Inferior parietal cortex (tissue), 1 donor: Measurements from ENCODE around the gene REV3L.
"Not testable (repeated sequence)": the region's sequence is repeated elsewhere in the genome, so short reads cannot be mapped to it uniquely, and the experiment has no call there.

Source experiments
- DNase-seq: peaks from one replicate; pipeline ENCODE4 v3.0.0-alpha.2; 2016; ENCODE audit errors: extremely low spot score

REV3L gene

DNA sequence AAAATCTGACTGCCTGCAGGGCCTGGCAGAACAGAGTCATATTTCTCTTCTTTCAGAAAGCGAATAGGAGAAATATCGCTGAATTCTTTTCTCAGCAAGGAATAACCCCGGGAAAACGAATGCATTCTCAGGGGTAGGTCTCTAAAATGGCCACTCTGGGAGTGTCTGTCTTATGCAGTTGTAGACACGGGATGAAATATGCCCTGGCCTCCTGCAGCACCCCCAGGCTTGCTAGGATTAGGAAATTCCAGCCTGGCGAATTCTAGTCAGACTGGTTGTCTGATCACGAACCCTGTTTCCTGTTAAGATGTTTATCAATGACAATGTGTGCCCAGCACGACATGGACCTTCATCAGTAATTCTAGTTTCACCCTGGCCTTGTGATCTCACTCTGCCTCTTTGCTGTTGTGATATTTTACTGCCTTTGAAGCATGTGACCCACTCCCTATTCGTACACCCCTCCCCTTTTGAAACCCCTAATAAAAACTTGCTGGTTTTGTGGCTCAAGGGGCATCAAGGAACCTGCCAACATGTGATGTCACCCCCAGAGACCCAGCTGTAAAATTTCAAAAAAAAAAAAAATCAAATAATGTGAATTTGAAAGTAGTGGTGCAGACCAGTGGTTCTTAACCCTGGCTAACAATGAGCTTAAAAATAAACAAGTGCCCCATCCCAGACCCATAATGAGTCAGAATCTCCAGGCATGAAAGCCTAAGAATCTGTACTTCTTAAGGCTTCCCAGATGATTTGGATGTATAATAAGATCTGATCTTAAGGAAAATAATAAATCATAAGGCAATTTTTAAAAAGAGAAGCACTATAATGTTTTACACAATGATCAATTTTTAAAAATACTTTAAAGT lies 181.8 kb downstream of the REV3L start:
- DNase-seq: not testable (repeated sequence)

DNA sequence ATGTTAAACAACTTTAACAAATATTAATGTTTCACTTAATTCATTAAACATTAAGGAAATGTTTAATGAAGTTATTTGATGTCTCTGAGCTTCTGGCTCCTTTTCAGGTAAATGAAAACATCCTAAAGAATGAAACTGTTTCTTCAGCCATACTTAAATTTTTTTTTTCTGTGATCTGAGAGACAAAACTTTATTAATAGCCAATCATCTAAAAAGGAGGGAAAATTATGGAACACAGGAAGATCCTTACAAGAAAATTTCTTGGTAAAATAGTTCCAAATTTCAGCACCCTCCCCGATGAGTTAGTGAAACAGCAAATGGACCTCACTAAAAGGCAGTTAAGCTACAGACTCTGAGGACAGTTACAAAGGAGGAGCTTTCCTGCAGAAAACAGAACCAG lies 185.2 kb downstream of the REV3L start:
- DNase-seq: no peak

DNA sequence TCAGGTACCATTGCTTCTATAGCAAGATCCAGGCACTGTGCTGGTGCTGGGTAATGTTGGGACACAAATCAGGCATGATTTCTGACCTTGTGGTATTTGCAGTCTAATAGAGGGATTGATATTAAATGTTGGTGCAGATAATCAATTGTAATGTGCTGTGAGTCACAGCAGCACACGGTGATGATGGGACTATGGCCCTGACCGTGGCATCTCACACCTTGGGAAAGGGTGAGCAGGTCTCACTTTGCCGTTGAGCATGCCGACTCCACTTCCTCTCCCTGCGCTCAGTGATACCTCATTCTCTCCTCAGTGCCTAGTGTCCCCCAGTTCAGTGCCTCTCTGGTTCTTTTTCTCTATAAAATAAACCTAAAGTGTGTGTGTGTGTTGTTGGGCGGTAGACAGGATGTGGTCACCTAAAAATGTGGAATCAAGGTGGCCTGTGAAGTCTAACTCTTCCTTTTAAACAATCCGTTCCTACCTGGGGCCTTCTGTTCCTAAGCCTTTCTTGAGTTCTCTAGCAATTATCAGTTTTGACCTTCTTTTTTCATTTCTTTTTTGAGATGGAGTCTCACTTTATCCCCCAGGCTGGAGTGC lies 188.5 kb downstream of the REV3L start:
- DNase-seq: no peak

DNA sequence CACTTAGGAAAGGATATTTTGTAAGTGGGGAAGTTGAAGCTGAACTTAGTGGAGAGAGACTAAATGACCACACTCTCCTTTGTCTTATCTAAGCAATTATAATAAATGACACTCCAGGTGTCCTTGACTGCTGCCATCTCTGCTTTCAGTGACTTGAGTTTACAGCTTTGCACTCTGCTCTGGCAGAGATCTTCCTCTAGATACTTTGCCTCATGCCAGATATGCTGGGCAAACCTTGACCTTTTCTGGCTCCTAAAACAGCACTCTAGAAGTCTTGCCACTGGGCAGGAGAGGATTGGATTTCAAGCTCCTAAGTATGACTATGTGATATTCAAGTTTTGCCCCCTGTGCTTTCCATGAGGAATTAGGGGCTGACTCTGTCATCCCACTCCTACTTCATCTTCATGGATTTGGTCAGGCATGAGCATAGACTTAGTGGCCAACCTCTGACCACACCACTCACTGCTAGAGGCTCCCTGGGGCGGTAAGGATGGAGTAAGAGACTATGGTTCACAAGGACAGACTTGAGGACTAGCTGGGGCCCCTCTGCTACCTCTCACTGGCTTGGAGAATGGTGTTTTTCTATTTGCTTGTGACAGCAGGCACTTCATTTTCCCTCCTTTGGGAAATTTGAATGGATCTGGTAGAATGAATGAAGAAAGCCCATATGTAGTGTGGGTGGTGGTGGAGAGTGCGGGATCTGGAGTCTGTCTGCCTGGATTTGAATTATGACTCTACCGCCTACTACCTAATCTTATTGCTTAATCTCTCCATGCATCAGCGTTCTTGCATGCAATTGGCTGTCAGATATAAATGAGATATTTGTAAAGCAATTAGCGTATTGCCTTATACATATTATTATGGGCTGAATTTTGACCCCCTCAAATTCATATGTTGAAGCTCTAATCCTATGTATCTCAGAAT lies 191.4 kb downstream of the REV3L start:
- no peak for DNase-seq

DNA sequence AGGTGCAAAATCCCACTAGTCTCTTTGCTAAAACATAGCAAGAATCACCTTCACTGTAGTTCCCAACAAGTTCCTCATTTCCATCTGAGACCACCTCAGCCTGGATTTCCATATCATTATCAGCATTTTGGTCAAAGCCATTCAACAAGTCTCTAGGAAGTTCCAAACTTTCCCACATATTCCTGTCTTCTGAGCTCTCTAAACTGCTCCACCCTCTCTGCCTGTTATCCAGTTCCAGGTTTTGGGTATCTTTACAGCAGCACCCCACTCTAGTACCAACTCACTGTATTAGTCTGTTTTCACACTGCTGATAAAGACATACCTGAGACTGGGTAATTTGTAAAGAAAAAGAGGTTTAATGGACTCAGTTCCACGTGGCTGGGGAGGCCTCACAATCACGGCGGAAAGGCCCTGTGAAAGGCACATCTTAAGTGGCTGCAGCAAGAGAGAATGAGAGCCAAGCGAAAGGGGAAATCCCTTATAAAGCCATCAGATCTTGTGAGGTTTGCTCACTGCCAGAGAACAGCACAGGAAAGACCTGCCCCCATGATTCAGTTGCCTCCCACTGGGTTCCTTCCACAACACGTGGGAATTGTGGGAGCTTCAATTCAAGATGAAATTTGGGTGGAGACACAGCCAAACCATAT lies 192.2 kb downstream of the REV3L start:
- not testable (repeated sequence) for DNase-seq

DNA sequence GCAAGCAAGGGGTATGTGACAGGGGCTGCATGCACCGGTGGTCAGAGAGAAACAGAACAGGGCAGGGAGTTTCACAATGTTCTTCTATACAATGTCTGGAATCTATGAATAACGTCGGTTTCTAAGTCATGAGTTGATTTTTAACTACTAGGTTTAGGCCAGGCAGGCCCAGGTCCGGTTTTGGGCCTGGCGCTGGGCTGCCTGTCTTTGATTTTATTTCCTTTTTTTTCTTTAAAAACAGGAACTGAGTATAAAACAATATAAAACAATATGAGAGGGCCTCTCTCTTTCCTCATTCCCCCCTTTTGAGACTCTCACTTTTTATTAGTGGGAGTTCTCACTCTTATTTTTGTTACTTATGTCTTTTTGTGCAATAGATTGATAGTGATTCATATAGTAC lies 198.7 kb downstream of the REV3L start:
- DNase-seq: not testable (repeated sequence)

DNA sequence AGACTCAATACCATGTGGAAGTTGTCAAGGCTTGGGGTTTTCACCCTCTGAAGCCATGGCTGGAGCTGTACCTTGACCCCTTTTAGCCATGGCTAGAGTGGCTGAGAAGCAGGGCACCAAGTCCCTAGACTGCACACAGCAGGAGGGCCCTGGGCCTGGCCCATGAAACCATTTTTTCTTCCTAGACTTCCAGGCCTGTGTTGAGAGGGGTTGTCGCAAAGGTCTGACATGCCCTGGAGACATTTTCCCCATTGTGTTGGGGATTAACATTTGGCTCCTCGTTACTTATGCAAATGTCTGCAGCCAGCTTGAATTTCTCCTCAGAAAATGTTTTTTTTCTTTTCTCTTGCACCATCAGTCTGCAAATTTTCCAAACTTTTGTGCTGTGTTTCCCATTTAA lies 199.3 kb downstream of the REV3L start:
- no peak for DNase-seq

DNA sequence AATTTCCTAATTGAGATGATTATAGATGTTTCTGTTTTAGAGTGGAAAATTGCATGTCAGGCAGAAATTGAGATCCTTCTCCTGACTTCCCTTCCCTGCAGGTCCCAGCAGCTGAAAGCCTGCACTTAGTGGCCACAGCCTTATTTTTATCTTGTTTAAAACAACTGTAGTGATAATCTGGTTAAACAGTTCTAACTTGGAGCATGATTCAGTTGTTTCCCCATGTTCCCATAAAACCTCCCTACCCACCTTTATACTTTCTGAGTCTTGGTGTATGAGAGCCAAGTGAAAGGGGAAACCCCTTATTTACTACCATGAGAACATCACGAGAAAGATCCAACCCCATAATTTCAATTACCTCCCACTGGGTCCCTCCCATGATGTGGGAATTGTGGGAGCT lies 200.5 kb downstream of the REV3L start:
- DNase-seq: no peak

DNA sequence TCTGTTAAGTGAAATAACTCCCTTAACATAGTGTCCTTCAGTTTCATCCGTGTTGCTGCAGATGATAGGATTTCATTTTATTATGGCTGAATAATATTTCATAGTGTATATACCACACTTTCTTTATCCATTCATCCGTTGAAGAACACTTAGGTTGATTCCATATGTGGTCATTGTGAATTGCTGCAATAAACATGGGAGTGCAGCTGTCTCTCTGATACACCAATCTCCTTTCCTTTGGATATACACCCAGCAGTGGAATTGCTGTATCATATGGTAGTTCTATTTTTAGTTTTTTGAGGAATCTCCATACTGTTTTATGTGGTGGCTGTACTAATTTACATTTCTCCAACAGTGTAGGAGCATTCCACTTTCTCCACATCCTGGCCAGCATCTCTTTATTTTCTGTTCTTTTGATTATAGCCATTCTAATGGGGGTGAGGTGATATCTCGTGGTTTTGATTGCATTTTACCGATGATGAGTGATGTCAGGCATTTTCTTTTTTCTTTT lies 202.5 kb downstream of the REV3L start:
- DNase-seq: no peak

DNA sequence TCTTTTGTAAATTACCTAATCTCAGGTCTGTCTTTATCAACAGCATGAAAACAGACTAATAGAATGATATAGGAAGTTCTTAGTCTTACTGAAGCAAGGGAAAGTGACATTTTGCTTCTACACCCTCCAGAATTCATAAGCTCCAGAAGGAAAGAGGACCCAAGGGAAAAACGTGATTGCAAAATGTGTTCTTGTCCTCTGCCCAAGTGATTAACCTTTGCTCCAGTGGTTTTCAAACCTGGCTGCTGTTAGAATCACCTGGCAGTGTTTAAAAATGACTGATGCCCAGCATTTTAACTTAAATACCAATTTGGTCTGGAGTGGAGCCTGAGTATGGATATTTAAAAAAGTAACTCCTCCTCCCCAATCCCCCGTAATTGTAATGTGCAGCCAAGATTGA lies 204.3 kb downstream of the REV3L start:
- no peak for DNase-seq

DNA sequence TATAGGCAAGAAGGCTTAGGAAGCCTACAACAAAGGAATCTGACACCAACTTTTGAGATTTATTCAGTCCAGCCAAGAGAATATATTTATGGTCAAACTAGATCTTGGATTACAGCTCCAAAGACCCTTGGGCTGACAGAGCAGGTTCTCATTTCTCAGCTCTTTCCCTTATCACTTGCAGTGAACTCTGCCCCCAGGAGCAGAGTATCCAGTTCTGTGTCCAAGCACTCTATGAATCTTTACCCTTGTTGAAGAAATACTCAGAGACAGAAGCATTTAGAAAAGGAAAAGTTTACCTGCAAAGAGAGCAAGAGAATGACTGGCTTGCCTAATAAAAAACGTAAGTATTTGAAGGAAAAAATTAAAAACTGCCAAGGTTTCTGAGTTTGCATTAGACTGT lies 205.2 kb downstream of the REV3L start:
- DNase-seq: no peak

DNA sequence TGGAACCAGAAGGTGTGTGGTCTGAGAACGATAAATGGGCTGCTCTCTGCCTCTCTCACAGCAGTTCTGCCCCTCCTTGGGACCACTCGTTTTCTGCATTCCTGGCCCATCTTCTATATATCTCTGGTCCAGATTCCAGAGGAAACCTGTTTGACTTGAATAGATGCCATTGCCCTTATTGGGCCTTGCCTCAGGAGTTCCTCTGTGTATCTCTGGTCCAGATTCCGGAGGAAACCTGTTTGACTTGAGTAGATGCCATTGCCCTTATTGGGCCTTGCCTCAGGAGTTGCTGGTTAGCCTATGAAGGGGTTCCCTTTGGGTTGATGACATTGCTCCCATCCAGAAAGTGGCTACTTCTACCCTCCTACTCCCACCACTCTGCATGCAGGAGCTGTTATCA lies 206.3 kb downstream of the REV3L start:
- no peak for DNase-seq

DNA sequence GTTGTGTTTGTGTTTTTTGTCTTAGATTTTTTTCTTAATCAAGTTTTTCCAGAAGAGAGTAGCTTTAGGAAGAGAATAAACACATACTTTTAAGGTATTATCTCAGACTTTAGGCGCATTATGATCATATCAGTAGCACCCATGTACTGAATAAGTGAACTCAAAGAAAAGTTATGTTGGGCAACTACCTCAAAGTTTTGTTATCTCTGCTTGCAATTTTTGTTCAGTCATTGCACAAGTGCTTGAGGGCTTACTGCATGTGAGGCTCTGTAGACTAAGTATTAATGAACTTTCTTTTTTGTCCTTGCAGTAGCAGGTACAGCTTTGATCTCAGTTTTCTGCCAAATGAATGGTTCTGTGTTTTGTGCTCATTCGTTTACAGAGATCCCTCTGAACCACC lies 206.7 kb downstream of the REV3L start:
- no peak for DNase-seq

DNA sequence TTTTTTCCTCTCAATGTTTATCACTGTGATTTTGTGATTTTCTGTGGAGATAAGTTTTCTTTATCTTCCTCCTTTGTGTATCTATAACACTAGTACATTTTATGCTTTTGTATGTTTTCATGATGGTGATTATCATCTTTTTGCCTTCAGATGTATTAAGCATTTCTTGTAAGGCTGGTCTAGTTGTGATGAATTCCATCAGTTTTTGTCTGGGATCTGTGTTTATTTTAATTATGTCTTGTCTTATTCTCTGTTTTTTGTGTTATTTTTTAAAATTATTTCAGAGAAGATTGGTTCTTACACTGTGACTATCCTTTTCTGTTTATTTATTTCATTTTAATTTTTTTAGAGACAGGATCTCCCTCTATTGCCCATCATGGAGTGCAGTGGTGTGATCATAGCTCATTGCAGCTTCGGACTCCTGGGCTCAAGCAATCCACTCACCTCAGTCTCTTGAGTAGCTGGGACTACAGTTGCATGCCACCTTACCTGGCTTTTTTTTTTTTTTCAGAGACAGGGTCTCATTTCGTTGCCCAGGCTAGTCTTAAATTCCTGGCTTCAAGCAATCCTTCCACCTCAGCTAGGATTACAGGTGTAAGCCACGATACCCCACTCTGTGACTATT lies 208.3 kb downstream of the REV3L start:
- no peak for DNase-seq

DNA sequence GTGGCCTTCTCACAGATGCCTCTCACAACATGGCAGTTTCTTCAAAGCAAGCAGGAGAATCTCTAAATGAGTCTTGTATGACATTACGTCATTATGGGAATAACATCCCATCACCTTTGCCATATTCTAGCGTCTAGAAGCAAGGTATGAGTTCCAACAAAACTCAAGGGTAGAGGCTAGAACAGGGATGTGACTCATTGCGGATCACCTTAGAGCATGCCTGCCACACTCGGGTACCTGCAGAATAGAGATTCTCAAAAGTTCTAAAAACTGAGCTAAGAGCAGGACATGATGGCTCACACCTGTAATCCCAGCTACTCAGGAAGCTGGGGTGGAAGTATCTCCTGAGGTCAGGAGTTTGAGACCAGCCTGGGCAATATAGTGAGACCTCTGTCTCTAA lies 212.9 kb downstream of the REV3L start:
- DNase-seq: no peak

DNA sequence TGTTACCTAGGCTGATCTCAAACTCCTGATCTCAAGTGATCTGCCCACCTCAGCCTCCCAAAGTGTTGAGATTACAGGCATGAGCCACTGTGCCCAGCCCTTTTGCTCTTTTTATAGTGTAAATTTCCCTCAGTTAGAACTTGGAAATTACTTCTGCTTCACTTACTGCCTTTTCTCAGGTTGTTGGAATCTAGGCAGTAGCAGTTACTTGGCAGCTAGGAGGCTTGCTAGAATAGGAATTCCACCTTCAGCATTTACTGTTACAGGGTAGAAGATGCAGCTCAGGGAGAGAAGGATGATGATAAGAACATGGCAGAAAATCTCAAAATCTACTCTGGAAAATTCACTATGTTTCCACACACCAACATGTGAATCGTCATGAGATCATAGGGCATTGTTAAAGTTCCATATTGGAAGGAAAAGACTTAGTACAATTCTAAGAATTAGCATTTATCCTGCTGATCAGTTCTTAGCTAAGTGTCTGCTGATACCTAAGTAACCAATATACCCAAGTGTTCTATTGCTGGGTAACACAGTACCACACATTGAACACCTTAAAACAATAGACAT lies 213.5 kb downstream of the REV3L start:
- no peak for DNase-seq

DNA sequence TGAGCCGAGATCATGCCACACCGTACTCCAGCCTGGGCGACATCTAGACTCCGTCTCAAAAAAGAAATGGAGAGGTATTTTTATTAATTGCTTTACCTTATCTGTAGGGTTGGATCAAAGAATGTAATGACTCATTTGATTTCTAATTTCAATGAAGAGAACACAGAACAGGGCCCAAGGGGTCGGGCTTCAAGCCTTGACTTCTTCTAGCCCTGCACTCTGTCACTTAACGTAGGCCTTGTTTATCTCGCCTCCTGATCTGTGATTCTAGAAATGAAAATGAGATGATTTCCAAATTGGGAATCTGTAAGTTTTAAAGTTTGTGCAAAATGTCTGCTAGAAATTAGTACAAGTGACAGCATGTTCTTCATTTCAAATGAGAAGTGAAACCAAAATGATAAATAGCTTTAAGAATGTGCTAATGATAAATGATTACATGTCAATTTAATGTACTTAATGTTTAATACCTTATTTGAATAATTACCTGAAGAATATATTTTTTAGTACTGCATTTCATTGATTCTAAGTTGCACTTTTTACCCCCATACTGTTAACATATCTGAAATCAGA lies 215.2 kb downstream of the REV3L start:
- DNase-seq: no peak

DNA sequence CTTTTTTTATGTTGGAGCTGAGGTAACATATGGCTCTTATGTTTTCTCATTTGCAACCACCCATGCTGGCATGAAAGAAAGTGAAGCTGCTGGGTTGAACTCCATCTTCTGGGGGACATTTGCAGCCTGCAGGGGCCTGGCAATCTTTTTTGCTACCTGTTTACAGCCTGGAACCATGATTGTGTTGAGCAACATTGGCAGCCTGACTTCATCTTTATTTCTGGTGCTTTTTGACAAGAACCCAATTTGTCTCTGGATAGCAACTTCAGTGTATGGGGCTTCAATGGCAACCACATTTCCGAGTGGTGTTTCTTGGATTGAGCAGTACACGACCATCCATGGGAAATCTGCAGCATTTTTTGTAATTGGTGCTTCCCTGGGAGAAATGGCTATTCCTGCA lies 216.7 kb downstream of the REV3L start:
- no peak for DNase-seq

DNA sequence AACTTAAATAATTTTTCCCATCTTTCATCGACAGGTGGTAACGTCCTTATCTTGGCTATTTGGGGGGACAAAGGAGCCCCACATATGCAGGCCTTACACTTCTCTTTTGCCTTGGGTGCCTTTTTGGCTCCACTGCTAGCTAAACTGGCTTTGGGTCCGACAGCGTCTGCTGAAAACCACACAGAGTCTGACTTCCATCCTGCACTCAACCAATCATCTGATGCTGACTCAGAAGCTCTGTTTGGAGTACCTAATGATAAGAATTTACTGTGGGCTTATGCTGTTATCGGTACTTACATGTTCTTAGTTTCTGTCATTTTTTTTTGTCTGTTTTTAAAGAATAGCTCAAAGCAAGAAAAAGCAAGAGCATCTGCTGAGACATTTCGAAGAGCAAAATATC lies 217.2 kb downstream of the REV3L start:
- DNase-seq: peak; percentile 39

DNA sequence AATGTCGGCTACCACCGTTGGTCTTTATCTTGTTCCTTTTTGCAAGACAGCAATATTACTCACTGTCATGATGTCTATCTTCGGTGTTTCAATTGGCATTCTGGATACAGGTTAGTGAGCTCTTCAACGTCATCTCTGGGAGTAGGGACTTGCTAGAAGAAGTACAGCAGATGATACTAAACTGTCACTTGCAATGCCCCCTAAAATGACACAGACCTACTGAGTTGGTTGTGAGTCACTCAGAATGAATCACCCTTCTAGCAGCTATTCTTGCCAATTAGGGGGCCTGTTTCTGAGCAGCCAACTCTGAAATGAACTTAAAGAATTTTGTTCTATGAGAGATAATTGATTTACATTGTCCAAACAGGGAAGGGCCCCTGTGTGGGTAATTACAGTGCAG lies 219.2 kb downstream of the REV3L start:
- DNase-seq: no peak
